Sigmoid colon (tissue), 4 donors: ENCODE data around the gene CAV2.

Experiments used
- CTCF ChIP-seq, 4 experiments: fragments of 450-650 bp in 3 of 4; fragments of 200-600 bp in 1 of 4; IDR thresholded peaks; one replicate each; pipeline ENCODE4 v1.5.1; 2016 to 2019; ENCODE audit warnings: antibody characterized with exemption in 4 of 4, mild to moderate bottlenecking in 3 of 4, moderate library complexity in 2 of 4
- POLR2A ChIP-seq, 2 donors: fragments of 450-650 bp; IDR thresholded peaks; one replicate each; pipeline ENCODE4 v1.6.1; 2016; ENCODE audit warnings: antibody characterized with exemption in 2 of 2, mild to moderate bottlenecking in 2 of 2, moderate library complexity in 2 of 2
- POLR2AphosphoS5 ChIP-seq, 4 donors: sonication (generic); formaldehyde crosslinking; IDR thresholded peaks; one replicate each; pipeline ENCODE4 v1.6.1; 2017; ENCODE audit warnings: antibody characterized with exemption in 4 of 4

DNA sequence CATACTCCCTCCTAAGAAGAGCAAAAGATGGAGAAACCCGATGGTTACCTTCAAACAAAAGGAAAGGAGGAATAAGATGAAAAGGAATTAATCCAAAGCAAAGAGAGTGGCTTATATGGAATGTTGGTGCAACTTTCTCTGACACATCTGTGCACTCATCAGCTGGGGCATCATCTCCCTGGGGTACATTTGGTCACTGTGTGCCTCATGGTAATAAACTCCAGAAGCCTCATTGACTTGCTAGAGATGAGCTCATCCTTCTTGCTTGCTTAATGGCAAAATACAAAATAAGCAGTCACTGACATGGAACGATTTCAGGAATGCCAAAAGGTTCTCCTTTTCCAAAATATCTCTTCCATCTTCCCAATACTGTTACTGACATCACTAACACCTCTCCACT is 47.8 kb downstream of the CAV2 start:
- TF ChIP-seq POLR2A (IDR thresholded peaks at IDR 0.05) (no peak), CTCF (IDR thresholded peaks at IDR 0.05) (no peak), POLR2AphosphoS5 (IDR thresholded peaks at IDR 0.05) (peak in 2 of 4 donors; percentile 15 to 22)
